HG02885 (cell line): ENCODE measurements around the gene SLC35E3.
"Not testable (repeated sequence)": the region's sequence is repeated elsewhere in the genome, so short reads cannot be mapped to it uniquely, and the experiment has no call there.

Experiments
- ATAC-seq: cut with Tn5 transposase; IDR thresholded peaks from one replicate; pipeline ENCODE4 v1.9.1; 2021; ENCODE audit warnings: mild to moderate bottlenecking; ENCODE audit not compliant: unreplicated experiment, poor library complexity

The SLC35E3 gene

GRCh38 chr12:68793436-68793835 is 47.5 kb downstream of the SLC35E3 start:
- no peak for ATAC-seq

DNA sequence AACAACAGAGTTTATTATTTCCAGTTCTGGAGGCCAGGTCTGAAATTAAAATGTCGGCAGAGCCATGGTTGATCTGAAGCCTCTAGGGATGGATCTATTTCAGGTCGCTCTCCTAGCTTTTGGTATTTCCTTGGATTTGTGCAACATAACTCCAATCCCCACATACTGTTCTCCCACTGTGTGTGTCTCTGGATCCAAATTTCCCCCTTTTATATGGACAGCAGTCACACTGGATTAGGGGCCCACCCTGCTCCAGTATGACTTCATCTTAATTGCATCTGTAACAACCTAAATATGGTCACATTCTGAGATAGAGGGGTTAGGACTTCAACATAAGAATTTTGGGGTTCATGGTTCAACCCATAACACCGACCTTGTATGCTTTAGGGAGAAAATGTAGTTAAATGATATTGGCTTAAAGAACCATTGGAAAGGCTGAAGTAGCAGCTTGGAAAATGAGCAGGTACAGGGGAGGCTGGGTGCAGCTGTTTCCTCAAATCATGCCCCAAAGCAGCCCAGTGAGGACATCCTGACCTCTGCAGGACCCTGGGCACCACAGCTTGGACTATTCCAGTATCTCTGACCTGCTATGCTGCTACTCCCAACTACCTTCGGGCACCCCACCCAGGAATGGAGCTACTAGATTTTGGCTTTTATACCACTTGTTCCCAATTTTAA is 48.1 kb downstream of the SLC35E3 start:
- no peak for ATAC-seq

- ATAC-seq, result no peak
Observed at GRCh38 chr12:68794653-68795251, 48.8 kb downstream of the SLC35E3 start.

DNA sequence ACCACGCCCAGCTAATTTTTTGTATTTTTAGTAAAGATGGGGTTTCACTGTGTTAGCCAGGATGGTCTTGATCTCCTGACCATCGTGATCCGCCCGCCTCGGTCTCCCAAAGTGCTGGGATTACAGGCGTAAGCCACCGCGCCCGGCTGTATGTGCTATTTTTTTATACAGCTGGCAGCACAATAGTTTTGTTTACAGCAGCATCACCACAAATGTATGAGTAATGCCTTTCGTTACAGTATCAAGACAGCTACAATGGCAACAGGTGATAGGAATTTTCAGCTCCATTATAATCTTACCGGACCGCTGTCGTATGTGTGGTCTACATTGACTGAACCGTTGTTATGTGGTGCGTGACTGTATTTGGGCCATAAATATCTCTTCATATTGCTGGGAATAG is 50.4 kb downstream of the SLC35E3 start:
- no peak for ATAC-seq

- ATAC-seq, result no peak
Observed at GRCh38 chr12:68798882-68799234, 52.9 kb downstream of the SLC35E3 start.

GRCh38 chr12:68800294-68800693 is 54.3 kb downstream of the SLC35E3 start:
- ATAC-seq, result no peak

- not testable (repeated sequence) for ATAC-seq
Observed at GRCh38 chr12:68801124-68801523, 55.1 kb downstream of the SLC35E3 start.

- ATAC-seq, result not testable (repeated sequence)
Observed at GRCh38 chr12:68802372-68802745, 56.4 kb downstream of the SLC35E3 start.

DNA sequence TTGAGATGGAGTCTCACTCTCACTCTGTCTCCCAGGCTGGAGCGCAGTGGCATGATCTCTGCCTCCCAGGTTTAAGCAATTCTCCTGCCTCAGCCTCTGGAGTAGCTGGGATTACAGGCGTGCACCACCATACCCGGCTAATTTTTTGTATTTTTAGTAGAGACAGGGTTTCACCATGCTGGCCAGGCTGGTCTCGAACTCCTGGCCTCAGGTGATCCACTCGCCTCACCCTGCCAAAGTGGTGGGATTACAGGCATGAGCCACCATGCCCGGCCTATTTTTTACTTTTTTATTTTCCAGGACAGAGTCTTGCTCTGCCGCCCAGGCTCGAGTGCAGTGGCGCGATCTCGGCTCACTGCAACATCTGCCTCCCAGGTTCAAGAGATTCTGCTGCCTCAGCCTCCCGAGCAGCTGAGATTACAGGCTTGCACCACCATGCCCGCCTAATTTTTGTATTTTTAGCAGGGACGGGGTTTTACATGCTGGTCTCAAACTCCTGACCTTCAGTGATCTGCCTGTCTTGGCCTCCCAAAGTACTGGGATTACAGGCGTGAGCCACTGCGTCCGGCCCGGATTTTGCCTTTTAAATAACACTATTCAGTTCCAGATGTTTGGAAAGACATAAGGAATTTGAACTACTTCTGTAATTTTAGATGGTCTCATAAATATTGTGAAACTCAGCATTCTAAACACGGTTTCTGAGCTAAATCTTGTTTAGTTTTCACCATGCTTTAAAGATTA is 57.1 kb downstream of the SLC35E3 start:
- ATAC-seq, result not testable (repeated sequence)

DNA sequence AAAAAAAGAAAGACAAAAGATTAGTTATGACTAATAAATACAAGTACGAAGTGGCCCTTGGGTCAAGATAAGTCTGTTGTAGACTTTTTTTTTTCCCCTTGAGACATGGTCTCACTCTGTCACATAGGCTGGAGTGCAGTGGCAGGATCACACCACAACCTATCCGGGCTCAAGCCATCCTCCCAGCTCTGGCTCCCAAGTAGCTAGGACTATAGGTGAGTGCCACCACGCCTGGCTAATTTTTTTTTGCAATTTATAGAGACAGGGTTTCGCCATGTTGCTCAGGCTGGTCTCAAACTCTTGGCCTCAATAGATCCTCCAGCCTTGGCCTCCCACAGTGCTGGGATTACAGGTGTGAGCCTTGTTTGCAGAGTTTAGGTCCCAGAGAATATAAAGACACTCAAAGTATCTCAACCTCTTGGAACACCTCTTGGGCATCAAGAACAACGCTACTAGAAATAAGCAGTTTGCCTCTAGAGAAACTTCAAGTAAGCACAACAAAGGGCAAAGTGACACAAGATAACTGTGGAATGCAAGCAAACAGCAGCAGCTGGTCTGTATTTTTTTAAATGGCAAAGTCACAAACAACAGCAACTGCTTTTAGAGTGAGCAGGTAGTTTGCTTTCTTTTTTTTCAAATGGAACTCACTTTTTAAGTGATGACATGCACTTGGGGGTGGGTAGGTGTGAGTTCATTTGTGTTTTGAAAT is 58.1 kb downstream of the SLC35E3 start:
- no peak for ATAC-seq

DNA sequence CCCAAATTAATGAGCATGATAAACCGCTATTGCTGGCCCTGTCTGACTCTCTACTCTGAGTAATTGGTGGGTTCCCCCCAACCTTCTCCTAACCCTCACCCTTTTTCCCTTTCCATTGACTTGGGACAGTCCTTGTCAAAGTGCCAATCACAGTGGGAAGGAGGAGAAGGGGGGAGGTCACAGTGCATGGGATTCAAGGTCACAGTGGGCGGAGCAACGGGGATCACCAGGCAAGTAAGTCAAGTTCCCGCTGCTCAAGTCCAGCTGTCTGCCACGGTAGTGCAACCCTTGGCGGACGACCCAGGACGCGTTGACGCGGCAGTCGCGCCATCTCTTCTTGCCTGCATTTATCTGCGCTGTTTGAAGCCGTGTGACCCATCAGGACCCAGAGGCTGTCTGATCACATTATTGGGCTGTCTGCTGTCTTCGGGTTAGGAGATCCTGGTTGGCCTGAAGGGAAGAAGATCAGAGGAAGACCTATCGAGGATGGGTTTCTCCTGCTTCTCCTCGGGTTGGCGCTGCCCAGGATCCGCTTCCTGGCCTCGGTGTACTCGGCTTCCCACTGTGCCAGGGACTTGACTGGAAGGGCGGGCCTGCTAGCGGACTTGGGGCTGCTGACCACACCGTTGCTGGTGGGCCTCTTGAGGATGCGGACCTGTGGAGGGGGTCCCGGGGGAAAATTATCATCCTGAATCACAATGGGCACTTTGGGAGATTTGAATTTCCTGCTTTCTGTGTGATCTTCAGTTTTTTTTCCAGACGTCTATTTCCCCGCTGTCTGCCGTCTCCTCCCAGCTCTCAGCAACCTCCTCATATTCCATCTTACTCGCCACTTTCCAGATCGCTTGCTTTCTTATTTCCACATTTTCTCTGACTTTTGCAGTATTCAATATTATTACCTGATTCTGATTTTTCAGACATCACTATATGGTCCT is 58.9 kb downstream of the SLC35E3 start:
- ATAC-seq, result no peak

- no peak for ATAC-seq
Observed at GRCh38 chr12:68805592-68806120, 59.7 kb downstream of the SLC35E3 start.

- ATAC-seq, result no peak
Observed at GRCh38 chr12:68806488-68807237, 60.7 kb downstream of the SLC35E3 start.

DNA sequence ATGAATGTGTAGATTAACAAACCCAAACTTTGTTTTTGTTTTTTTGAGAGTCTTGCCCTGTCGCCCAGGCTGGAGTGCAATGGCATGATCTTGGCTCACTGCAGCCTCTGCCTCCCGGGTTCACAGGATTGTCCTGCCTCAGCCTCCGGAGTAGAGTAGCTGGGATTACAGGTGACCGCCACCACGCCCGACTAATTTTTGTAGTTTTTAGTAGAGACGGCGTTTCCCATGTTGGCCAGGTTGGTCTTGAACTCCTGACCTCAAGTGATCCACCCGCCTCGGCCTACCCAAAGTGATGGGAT is 61.2 kb downstream of the SLC35E3 start:
- ATAC-seq, result not testable (repeated sequence)

GRCh38 chr12:68807576-68808387 is 61.8 kb downstream of the SLC35E3 start, which contains the start of gene MDM2:
TSS of gene MDM2 (plus strand) at chr12:68808177. CDS start at chr12:68808478, 301 bp downstream.
- ATAC-seq, result peak; percentile 83

GRCh38 chr12:68808388-68809189 is 62.6 kb downstream of the SLC35E3 start:
- ATAC-seq, result peak; percentile 60

- ATAC-seq, result no peak
Observed at GRCh38 chr12:68809190-68810026, 63.4 kb downstream of the SLC35E3 start.
